Melanocyte of skin (primary cell): Measurements from ENCODE around the gene PAX3. TPM values are rescaled to one million over a fixed set of nuclear protein-coding genes. Genes with fewer than 3 reads are reported as not detected.

Experiments
- total RNA-seq, 2 donors: library from RNA; depleted of rRNA; stranded (reverse); fragments of >200 nt; gene quantifications; 2 replicates each; pipeline ENCODE4 v1.2.3, GENCODE V29; 2012

PAX3 gene
- total RNA-seq, result 100 to 1,000 TPM; 135 to 143 TPM

DNA sequence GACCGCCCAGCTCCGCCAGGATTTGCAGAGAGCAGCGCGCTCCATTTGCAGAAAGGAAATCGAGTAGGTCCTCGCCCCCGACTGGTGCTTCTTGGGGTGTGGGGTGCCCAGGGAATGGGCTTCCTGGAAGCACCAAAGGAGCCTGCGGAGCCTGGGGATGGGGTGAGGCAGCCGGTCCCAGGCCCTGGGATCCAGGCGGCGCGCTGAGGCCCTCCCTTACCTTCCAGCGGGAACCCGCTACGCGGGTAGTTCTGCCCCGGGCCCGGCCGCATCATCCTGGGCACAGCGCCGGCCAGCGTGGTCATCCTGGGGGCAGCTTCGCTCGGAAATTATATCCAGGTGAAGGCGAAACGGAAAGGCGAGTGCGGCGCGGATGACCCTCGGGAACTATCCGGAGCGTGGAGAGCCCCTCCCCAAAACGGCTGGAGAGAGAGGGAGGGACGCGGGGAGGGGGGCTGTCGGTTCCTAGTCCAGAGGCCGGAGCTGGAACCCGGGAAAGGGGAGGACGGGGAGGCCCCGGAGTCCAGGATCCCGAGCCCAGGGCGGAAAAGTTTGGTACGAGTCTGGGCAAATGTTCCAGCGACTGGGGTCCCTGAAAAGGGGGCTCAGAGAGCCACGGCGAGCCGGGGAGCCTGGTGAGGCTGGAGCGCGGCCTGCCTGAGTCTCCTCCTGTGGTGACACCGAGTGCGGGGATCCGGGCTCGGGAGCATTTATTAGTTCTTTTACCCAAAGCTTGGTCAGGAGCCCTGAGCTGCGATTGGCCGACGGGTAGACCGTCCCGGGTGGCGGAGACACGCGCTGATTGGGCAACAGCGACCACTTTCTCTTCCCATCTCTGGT, at the start of gene PAX3:
Gene PAX3 (minus strand): TSS at position 688 of the 840 bp plus-strand sequence. CDS start 383 bp downstream, at position 305.

Other genes with a start within 250 kb of the PAX3 start
- gene SGPP2, start 125.5 kb upstream of the PAX3 start, total RNA-seq, result not detected